K562 (cell line): ENCODE results near the gene BROX. TPM values are rescaled to one million over a fixed set of nuclear protein-coding genes. Genes with fewer than 3 reads are reported as not detected.

ENCODE experiments used
- FOXK2 ChIP-seq, 2 experiments: fragments of 450-650 bp; IDR thresholded peaks in 1 of 2; conservative IDR thresholded peaks in 1 of 2; 2 replicates each; pipeline ENCODE4 v1.6.1; 2016; ENCODE audit warnings: low read depth in 2 of 2, mild to moderate bottlenecking in 1 of 2
- MTA3 ChIP-seq: fragments of 450-650 bp; formaldehyde crosslinking; IDR thresholded peaks from 2 replicates; pipeline ENCODE4 v1.6.1; 2017; ENCODE audit warnings: mild to moderate bottlenecking, borderline replicate concordance
- MYC ChIP-seq, 2 experiments: fragments of 250-450 bp in 1 of 2; sonication (Bioruptor Pico) in 1 of 2; IDR thresholded peaks; 2 replicates each; pipeline versions ENCODE4 v1.5.1 to v1.6.1; 2012 to 2021; ENCODE audit warnings: low read depth in 2 of 2, borderline replicate concordance in 1 of 2, improper control_type of control experiment in 1 of 2, low read length in 1 of 2, mild to moderate bottlenecking in 1 of 2, moderate library complexity in 1 of 2
- NCOA1 ChIP-seq: fragments of 450-650 bp; IDR thresholded peaks from 2 replicates; pipeline ENCODE4 v1.6.1; 2016; ENCODE audit warnings: low read depth
- NCOR1 ChIP-seq: fragments of 450-650 bp; IDR thresholded peaks from 2 replicates; pipeline ENCODE4 v1.6.1; 2016; ENCODE audit warnings: mild to moderate bottlenecking, moderate library complexity
- RBBP5 ChIP-seq: fragments of 200-600 bp; sonication (generic); IDR thresholded peaks from 2 replicates; pipeline ENCODE4 v1.6.1; 2012; ENCODE audit warnings: borderline replicate concordance, mild to moderate bottlenecking, low read length, control low read depth, inconsistent platforms; ENCODE audit not compliant: insufficient read depth, poor library complexity, severe bottlenecking
- SPI1 ChIP-seq: IDR thresholded peaks from 2 replicates; pipeline ENCODE4 v1.6.1; 2011; ENCODE audit warnings: low read depth, low read length, control low read depth, borderline replicate concordance
- ZBTB40 ChIP-seq, 2 experiments: fragments of 450-650 bp in 1 of 2; sonication (generic) in 1 of 2; formaldehyde crosslinking in 1 of 2; IDR thresholded peaks; 2 replicates each; pipeline versions ENCODE4 v1.7.1 to v1.9.0; 2016 to 2022; ENCODE audit warnings: inconsistent platforms in 1 of 2, mild to moderate bottlenecking in 1 of 2, missing genetic modification reagents in 1 of 2
- polyA plus RNA-seq, 8 experiments: library from polyadenylated mRNA; depleted of rRNA in 4 of 8; stranded (reverse) in 5 of 8; unstranded in 3 of 8; fragments of >200 nt; fragmentation: Nextera tagmentation in 2 of 8; fragmentation: Illumina TruSeq in 1 of 8; extraction: Ambion mirVana in 2 of 8; extraction: Trizol in 1 of 8; gene quantifications; 2 replicates each; pipeline versions ENCODE4 v1.2.1 to v1.2.3, GENCODE V29; 2011 to 2014; ENCODE audit warnings: inconsistent platforms in 1 of 8, missing spikeins in 1 of 8
- total RNA-seq, 7 experiments: library from RNA; depleted of rRNA in 6 of 7; stranded (reverse); fragments of >200 nt in 6 of 7; fragmentation: Illumina TruSeq in 2 of 7; extraction: Trizol in 2 of 7; gene quantifications; 2 replicates each; pipeline versions ENCODE4 v1.2.1 to v1.2.3, GENCODE V29; 2011 to 2021; ENCODE audit warnings: low replicate concordance in 1 of 7
- TF ChIP-seq, protein P1 (sequence below): fragments of 250-450 bp; sonication (Bioruptor Pico); IDR thresholded peaks from 2 replicates; pipeline ENCODE4 v1.9.0; 2021; ENCODE audit warnings: mild to moderate bottlenecking, inconsistent platforms
- TF ChIP-seq, protein P2 (sequence below): sonication (generic); formaldehyde crosslinking; IDR thresholded peaks from 2 replicates; pipeline ENCODE4 v1.8.1; 2023; ENCODE audit warnings: mild to moderate bottlenecking, missing genetic modification reagents

BROX gene
- total and polyA plus RNA-seq, 9 of the 15 experiments (the other 6 are each of a cell fraction or from before 2014, with no cell fraction given) = 9.4 to 153 (median 45.1) TPM

GRCh38 chr1:222713091-222713961 is 962 bp downstream of the BROX start (continued):
- TF ChIP-seq ZBTB40 (IDR thresholded peaks at IDR 0.05) = peak; percentile 86
- TF ChIP-seq ZBTB40 (CRISPR knock-in tag; IDR thresholded peaks at IDR 0.05) = no peak
- peak; percentile 56; the same call in 1 of the 2 replicates for TF ChIP-seq MYC (IDR thresholded peaks at IDR 0.05; ENCODE audit: low read depth, low read length)
- TF ChIP-seq MYC (CRISPR knock-in tag; IDR thresholded peaks at IDR 0.05; ENCODE audit: borderline replicate concordance, low read depth) = no peak
- TF ChIP-seq NCOR1 = peak; percentile 21; the same call in 1 of the 2 replicates
- TF ChIP-seq RBBP5 = peak; percentile 22
- TF ChIP-seq, protein P1, sequence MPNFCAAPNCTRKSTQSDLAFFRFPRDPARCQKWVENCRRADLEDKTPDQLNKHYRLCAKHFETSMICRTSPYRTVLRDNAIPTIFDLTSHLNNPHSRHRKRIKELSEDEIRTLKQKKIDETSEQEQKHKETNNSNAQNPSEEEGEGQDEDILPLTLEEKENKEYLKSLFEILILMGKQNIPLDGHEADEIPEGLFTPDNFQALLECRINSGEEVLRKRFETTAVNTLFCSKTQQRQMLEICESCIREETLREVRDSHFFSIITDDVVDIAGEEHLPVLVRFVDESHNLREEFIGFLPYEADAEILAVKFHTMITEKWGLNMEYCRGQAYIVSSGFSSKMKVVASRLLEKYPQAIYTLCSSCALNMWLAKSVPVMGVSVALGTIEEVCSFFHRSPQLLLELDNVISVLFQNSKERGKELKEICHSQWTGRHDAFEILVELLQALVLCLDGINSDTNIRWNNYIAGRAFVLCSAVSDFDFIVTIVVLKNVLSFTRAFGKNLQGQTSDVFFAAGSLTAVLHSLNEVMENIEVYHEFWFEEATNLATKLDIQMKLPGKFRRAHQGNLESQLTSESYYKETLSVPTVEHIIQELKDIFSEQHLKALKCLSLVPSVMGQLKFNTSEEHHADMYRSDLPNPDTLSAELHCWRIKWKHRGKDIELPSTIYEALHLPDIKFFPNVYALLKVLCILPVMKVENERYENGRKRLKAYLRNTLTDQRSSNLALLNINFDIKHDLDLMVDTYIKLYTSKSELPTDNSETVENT = no peak
- no peak for TF ChIP-seq MTA3
- peak; percentile 97 for TF ChIP-seq SPI1
- peak; percentile 98 to 99 for TF ChIP-seq FOXK2 (conservative IDR thresholded peaks at IDR 0.05 in 1 of 2, IDR thresholded peaks at IDR 0.05 in 1 of 2; ENCODE audit: low read depth in 2 of 2)
- TF ChIP-seq, protein P2, sequence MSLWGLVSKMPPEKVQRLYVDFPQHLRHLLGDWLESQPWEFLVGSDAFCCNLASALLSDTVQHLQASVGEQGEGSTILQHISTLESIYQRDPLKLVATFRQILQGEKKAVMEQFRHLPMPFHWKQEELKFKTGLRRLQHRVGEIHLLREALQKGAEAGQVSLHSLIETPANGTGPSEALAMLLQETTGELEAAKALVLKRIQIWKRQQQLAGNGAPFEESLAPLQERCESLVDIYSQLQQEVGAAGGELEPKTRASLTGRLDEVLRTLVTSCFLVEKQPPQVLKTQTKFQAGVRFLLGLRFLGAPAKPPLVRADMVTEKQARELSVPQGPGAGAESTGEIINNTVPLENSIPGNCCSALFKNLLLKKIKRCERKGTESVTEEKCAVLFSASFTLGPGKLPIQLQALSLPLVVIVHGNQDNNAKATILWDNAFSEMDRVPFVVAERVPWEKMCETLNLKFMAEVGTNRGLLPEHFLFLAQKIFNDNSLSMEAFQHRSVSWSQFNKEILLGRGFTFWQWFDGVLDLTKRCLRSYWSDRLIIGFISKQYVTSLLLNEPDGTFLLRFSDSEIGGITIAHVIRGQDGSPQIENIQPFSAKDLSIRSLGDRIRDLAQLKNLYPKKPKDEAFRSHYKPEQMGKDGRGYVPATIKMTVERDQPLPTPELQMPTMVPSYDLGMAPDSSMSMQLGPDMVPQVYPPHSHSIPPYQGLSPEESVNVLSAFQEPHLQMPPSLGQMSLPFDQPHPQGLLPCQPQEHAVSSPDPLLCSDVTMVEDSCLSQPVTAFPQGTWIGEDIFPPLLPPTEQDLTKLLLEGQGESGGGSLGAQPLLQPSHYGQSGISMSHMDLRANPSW (CRISPR knock-in tag) = no peak; the same call in 1 of the 2 replicates
- TF ChIP-seq NCOA1 = peak; percentile 12; the same call in 1 of the 2 replicates
